ENCODE measurements around the gene TSBP1. TPM values are rescaled to one million over a fixed set of nuclear protein-coding genes. Genes with fewer than 3 reads are reported as not detected.
"Not testable (repeated sequence)": the region's sequence is repeated elsewhere in the genome, so short reads cannot be mapped to it uniquely, and the experiment has no call there.

TSBP1 gene
- total RNA-seq, 1 donor from 2014 or later = not detected

DNA sequence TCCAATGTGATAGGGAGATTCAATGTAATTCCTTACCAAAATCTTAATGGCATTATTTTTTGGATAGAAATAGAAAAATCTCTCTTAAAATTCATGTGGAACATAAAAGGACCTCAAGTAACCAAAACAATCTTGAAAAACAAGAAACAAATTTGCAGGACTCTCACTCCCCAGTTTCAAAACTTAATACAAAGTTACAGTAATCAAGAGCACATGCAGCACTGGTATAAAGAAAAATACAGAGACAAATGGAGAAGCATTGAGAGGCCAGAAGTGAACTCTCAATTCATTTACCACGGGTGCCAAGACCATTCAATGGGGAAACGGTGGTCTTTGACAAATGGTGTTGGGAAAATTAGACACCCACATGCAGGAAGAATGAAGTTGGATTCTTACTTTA lies 7.8 kb upstream of the TSBP1 start:
- DNase-seq (ENCODE audit: low read depth) = no peak

DNA sequence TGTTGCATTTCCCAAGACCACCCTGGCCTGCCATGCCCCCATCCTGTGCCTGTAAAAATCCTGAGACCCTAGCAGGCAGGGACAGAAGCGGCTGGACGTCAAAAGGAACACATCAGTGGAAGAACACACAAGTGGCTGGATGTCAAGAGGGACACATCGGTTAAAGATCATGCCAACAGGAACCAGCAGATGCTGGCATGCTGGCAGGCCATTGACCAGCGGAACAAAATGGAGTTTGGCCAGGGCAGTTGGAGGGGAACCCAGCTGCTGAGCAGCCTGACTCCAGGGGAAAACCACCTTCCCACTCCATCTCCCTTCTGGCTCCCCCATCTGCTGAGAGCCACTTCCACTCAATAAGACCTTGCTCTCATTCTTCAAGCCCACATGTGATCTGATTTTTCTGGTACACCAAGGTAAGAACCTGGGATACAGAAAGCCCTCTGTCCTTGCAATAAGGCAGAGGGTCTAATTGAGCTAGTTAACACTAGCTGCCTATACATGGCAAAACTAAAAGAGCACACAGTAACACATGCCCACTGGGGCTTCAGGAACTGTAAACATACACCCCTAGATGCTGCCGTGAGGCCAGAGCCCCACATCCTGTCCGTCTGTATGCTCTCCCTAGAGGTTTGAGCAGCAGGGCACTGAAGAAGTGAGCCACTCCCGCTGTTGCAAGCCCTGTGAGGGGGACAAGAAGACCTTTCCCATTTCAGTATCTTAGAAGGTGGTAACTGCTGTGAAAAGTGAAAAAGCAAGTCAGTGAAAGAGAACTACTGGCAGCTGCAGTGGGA lies 4.2 kb upstream of the TSBP1 start:
- no peak for DNase-seq (ENCODE audit: low read depth)

DNA sequence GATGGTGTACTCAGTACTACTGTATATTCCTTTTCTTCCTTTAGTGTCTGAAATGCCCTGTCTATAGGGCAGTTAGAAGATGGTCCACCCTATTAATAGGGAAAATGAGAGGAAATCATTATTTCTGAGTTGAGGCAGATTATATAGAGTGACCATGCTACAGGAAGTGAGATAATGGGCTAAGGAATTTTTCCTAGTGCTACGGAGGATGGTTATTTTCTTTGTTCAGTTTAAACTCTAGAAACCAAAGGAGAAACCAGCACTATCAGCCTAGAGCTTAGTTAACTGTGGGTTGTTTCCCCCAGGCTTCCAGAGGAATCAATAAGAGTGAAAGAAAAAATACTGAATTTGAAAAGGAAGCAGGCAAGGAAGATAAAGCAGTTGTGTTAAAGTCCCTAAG lies 474 bp downstream of the TSBP1 start:
- no peak for DNase-seq (ENCODE audit: low read depth)

GRCh38 chr6:32370505-32370904 lies 1.2 kb downstream of the TSBP1 start:
- no peak for DNase-seq (ENCODE audit: low read depth)

DNA sequence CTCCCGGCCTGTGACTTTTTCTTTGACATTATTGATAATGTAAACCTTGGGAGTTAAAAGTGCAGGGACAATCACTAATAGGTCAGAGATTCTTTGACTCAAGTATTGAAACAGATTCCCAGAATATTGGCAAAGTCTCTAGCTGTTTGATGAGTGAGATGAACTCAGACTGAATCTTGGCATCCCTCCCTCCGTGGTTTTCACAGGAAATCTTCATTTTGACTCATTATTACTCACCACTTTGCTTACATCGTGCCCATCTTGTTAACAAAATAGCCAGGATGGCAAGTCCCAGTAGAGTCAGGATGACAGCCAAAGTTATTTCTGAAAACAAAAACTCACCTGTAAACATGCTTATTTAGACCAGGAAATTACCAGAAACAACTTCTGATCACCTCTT lies 2.0 kb downstream of the TSBP1 start:
- DNase-seq (ENCODE audit: low read depth) = peak; percentile 19

GRCh38 chr6:32367644-32368043 lies 4.1 kb downstream of the TSBP1 start:
- no peak for DNase-seq (ENCODE audit: low read depth)

DNA sequence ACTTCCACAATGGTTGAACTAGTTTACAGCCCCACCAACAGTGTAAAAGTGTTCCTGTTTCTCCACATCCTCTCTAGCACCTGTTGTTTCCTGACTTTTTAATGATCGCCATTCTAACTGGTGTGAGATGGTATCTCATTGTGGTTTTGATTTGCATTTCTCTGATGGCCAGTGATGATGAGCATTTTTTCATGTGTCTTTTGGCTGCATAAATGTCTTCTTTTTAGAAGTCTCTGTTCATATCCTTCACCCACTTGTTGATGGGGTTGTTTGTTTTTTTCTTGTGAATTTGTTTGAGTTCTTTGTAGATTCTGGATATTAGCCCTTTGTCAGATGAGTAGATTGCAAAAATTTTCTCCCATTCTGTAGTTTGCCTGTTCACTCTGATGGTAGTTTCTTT lies 12.5 kb downstream of the TSBP1 start:
- DNase-seq (ENCODE audit: low read depth) = not testable (repeated sequence)

- DNase-seq (ENCODE audit: low read depth) = not testable (repeated sequence)
These were observed 13.2 kb downstream of the TSBP1 start for GRCh38 chr6:32358548-32358947.

- DNase-seq (ENCODE audit: low read depth) = no peak
These were observed 16.7 kb downstream of the TSBP1 start for GRCh38 chr6:32355018-32355417.

GRCh38 chr6:32353348-32353747 lies 18.4 kb downstream of the TSBP1 start:
- DNase-seq (ENCODE audit: low read depth) = no peak

GRCh38 chr6:32340242-32340641 lies 31.5 kb downstream of the TSBP1 start:
- no peak for DNase-seq (ENCODE audit: low read depth)

- no peak for DNase-seq (ENCODE audit: low read depth)
These were observed 34.4 kb downstream of the TSBP1 start for GRCh38 chr6:32337186-32337805.

DNA sequence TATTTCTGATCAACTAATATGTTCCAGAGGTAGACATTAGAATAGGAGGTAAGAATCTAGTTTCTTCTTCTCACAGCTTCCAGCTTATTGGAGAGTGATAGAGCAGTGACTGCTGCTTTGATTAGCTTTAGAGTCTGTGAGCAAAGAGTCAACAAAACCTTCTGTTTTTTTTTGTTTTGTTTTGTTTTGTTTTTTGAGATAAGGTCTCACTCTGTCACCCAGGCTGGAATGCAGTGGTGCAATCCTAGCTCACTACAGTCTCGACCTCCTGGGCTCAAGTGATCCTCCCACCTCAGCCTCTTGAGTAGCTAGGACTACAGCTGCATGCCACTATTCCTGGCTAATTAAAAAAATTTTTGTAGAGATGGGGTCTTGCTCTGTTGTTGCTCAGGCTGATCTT lies 39.3 kb downstream of the TSBP1 start:
- DNase-seq (ENCODE audit: low read depth) = no peak

DNA sequence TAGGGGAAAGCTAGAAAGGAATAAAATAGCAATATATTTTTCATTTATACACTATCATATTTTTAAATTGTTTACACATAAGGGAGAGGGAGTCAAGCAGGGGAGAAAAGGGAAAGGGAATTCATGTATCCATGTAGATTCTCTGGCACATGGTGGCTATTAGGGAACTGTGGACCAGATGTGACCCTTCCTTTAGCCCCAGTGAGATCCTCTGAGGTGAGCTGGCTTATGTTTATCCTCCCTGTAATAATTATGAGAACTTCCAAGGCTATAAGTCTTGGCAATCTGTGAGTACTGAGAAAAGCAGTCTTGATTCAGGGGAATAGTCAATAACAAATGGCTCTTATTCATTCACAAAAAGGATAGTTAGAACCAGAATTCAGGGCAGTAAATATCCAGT lies 42.6 kb downstream of the TSBP1 start:
- DNase-seq (ENCODE audit: low read depth) = no peak

DNA sequence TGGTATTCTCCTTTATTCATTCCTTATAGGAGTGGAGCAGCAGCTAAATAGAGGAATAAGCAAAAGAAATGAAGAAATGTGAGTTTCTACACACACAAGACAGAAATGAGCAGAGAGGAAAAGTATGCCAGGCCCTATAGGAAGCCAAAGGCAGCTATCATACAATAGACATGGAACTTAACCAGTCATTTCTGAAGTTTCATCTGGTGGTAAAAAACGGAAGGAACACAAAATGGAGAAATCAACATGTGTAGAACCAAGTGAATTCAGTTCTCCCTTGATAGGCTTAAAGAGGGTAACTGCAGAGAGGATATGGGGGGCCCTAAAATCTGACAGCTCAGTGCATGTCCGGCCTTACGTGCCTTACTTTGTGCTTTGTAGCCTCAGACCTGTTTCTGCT lies 44.6 kb downstream of the TSBP1 start:
- DNase-seq (ENCODE audit: low read depth) = no peak

DNA sequence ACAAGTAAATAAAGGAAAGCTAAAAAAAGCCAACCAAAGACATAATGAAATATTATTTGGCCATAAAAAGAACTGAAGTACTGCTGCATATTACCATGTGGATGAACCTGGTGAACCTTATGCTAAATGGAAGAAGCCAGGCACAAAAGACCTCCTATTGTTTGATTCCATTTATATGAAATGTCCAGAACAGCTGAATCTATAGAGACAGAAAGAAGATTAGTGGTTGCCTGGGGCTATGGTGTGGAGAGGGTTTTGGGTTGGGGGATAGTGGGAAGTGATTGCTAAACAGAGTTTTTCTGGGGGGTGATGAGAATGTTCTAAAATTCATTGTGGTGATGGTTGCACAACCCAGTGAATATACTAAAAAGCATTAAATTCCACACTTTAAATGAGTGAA lies 53.2 kb downstream of the TSBP1 start:
- DNase-seq (ENCODE audit: low read depth) = no peak

- no peak for DNase-seq (ENCODE audit: low read depth)
These were observed 54.2 kb downstream of the TSBP1 start for GRCh38 chr6:32317541-32317940.

GRCh38 chr6:32313964-32314363 lies 57.7 kb downstream of the TSBP1 start:
- DNase-seq (ENCODE audit: low read depth) = no peak

DNA sequence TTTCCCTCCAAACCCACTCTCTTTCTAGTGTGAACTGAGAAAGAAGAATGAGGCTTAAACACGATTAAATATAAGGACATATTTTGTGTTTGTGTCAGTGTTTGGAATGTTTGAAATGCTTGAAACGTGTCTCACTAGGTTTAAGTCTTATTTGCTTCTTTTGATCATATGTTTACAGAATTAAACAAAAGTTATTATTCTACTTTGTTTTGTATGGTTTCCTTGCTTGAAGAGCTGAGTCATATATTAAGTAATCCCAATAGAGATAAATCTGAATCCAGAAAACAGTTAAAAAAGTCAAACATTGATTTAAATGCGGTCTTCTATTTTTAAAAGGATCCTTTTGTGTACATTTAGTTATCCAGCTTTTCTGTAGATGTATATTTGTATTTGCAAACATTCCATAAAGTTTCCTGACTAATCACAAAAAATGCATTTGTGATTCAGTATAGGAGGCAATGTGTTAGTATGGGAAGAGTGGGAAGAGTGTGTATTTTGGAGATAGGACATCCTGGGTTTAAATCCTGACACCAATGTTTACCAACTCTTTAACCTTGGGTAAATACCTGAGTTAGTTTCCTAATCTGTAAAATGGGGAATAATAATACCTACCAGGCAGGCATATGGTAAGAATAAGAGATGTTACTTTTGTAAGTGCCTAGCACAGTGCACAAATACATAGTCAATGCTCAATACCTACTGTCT lies 72.9 kb downstream of the TSBP1 start:
- no peak for DNase-seq (ENCODE audit: low read depth)

DNA sequence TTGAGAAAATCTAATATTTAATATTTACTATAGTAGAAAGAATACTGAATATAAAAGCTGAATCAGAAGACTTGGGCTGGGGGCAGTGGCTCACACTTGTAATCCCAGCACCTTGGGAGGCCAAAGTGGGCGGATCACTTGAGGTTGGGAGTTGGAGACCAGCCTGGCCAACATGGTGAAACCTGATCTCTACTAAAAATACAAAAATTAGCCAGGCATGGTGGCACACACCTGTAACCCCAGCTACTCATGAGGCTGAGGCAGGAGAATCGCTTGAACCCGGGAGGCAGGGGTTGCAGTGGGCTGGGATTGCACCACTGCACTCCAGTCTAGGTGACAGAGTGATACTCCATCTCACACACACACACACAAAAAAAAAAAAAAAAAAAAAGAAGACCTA lies 76.7 kb downstream of the TSBP1 start:
- DNase-seq (ENCODE audit: low read depth) = not testable (repeated sequence)

DNA sequence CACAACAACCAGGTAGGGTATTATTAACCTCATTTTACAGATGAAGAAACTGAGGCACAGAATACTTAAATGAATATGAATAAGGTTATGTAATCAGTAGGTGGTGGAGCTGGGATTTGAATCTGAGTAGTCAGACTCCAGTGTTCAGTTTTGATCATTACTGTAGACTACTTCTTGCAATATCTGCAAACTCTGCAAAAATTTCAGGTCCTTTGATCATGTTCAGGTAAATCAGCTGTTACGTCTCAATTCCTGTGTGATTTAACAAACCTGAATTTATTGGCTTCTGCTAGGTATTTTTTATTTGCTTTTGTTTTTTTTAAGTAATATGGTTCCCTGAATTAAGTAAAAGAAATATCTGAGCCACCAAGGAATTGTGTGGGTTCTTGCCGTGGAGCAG lies 77.1 kb downstream of the TSBP1 start:
- DNase-seq (ENCODE audit: low read depth) = no peak

DNA sequence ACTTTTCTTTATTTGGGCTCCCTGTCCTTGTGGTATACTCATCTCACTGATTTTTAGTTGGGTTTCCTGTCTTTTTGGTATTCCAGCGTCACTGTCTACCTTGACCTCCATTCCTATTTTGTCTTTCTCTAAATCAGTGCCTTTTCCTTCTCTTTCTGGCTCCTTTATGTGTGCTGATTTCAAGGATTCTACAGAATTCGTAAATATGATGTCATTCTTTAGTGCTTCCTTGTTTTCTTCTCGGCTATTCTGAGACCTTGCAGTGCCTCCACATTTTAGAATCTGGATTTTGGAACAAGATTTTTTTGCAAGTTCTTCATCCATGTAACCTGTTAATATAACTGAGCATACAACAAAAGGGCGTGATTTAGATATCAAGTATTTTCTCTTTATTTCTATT lies 78.0 kb downstream of the TSBP1 start:
- no peak for DNase-seq (ENCODE audit: low read depth)

All from myocyte (in vitro differentiated cells).